ENCODE measurements around the gene DCLK3. TPM values are rescaled to one million over a fixed set of nuclear protein-coding genes. Genes with fewer than 3 reads are reported as not detected.
A peak's percentile ranks its signal among the peaks of the same experiment; 100 is the strongest.

DCLK3 gene
- total RNA-seq, 1 donor from 2014 or later: 0.51 TPM

GRCh38 chr3:36709826-36710365 lies 54.5 kb downstream of the DCLK3 start:
- no peak overlapping the region for H3K4me2 ChIP-seq
- Mint-ChIP-seq H3K36me3 (no peaks in the 10 kb centered on the region), H3K9me3 (no peaks in the 10 kb centered on the region), H3K4me3 (no peak overlapping the region), H3K27me3 (ENCODE audit: insufficient read depth, low read depth) (peaks cover 8% of the 10 kb centered on the region), H3K4me1 (peaks cover 11% of the 10 kb centered on the region), H3K27ac (peak overlapping the region; percentile 15)
- H3K9ac ChIP-seq: no peak overlapping the region
- H3K9me3 ChIP-seq (ENCODE audit: low read depth): no peaks in the 10 kb centered on the region
- no peak overlapping the region for H3K27ac ChIP-seq
- no peaks in the 10 kb centered on the region for H3F3A ChIP-seq (ENCODE audit: low read depth)
- no peak for DNase-seq (ENCODE audit: low spot score)
- no peak overlapping the region for H3K4me3 ChIP-seq
- no peaks in the 10 kb centered on the region for H4K20me1 ChIP-seq (ENCODE audit: low read depth)
- H2AFZ ChIP-seq (replicated peaks): no peak overlapping the region
- TF ChIP-seq, protein P1, sequence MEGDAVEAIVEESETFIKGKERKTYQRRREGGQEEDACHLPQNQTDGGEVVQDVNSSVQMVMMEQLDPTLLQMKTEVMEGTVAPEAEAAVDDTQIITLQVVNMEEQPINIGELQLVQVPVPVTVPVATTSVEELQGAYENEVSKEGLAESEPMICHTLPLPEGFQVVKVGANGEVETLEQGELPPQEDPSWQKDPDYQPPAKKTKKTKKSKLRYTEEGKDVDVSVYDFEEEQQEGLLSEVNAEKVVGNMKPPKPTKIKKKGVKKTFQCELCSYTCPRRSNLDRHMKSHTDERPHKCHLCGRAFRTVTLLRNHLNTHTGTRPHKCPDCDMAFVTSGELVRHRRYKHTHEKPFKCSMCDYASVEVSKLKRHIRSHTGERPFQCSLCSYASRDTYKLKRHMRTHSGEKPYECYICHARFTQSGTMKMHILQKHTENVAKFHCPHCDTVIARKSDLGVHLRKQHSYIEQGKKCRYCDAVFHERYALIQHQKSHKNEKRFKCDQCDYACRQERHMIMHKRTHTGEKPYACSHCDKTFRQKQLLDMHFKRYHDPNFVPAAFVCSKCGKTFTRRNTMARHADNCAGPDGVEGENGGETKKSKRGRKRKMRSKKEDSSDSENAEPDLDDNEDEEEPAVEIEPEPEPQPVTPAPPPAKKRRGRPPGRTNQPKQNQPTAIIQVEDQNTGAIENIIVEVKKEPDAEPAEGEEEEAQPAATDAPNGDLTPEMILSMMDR (IDR thresholded peaks at IDR 0.05): no peak
- TF ChIP-seq EZH2phosphoT487 (IDR thresholded peaks at IDR 0.05) (no peak), EZH2 (IDR thresholded peaks at IDR 0.05) (no peak)
- no peaks in the 10 kb centered on the region for H3K36me3 ChIP-seq
- no peaks in the 10 kb centered on the region for H3K79me2 ChIP-seq (ENCODE audit: low read depth)
- no peaks in the 10 kb centered on the region for H3K27me3 ChIP-seq
- no peaks in the 10 kb centered on the region for H3K4me1 ChIP-seq

DNA sequence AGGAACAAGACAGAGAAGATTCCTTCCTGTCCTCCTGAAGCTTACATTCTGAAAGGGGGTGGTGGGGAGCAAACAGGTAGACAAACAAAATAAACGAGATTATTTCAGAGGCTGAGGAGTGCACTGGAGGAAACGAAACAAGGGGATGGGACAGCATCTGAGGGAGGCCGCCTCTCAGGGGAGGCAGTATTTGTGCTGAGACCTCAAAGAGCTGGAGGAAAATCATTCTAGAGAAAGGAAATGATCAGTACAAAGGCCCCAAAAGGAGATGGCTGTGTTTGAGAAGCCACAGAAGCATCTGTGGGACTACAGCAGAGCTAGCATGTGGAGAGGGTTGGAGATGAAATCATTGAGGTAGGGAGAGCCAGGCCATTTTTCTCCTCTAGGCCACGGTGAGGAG lies 55.1 kb downstream of the DCLK3 start:
- H3K9ac ChIP-seq: no peak overlapping the region
- H3K36me3 ChIP-seq: no peaks in the 10 kb centered on the region
- H3K27ac Mint-ChIP-seq: no peak overlapping the region
- no peaks in the 10 kb centered on the region for H3K79me2 ChIP-seq (ENCODE audit: low read depth)
- H3K27me3 ChIP-seq: no peaks in the 10 kb centered on the region
- no peaks in the 10 kb centered on the region for H3K9me3 Mint-ChIP-seq
- H3K4me3 Mint-ChIP-seq: no peak overlapping the region
- H3K4me2 ChIP-seq: no peak overlapping the region
- H2AFZ ChIP-seq (replicated peaks): no peak overlapping the region
- no peaks in the 10 kb centered on the region for H3K36me3 Mint-ChIP-seq
- H3K4me3 ChIP-seq: no peak overlapping the region
- no peaks in the 10 kb centered on the region for H3K9me3 ChIP-seq (ENCODE audit: low read depth)
- DNase-seq (ENCODE audit: low spot score): no peak
- peaks cover 11% of the 10 kb centered on the region for H3K4me1 Mint-ChIP-seq
- no peaks in the 10 kb centered on the region for H4K20me1 ChIP-seq (ENCODE audit: low read depth)
- H3K27me3 Mint-ChIP-seq (ENCODE audit: insufficient read depth, low read depth): peaks cover 8% of the 10 kb centered on the region
- no peaks in the 10 kb centered on the region for H3K4me1 ChIP-seq
- H3F3A ChIP-seq (ENCODE audit: low read depth): no peaks in the 10 kb centered on the region
- H3K27ac ChIP-seq: no peak overlapping the region
- TF ChIP-seq, protein P1 (IDR thresholded peaks at IDR 0.05): no peak
- TF ChIP-seq EZH2 (IDR thresholded peaks at IDR 0.05) (no peak), EZH2phosphoT487 (IDR thresholded peaks at IDR 0.05) (no peak)

DNA sequence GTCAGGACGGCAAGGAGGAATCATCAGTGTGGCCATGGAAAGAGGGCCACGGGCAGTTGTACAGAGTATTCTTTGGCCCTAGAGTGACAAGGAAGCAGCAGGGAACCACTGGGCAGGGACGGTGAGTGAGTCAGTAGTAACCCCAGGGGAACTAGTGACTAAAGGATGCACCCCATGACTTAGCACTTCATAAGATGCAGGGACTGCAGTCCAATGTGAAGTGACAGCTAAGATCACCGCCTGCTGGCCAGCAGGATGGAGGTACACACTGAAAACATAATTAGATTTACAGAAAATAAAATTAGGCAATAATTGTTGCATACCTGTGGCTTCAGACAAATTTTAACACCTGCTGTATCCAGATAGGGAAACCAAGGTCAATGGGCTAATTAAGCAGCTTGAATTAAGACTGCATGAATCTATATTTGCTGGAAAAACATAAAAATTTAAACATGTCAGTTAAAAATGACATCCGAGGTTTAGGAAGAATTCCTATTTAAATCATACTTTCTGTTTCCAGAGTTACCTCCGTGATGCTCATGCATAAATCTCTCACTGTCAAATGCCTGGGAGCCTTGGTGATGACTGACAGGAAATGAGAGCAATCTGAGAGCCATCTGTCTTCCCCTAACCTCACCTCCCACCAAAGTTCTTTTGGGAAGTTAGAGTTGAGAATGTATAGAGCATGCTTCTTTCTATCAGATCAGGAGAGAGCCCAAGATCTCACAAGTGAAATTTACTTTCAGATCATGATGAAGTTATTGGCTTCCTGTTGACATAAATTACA lies 56.5 kb downstream of the DCLK3 start:
- Mint-ChIP-seq H3K4me3 (no peak overlapping the region), H3K27me3 (ENCODE audit: insufficient read depth, low read depth) (peaks cover 12% of the 10 kb centered on the region), H3K27ac (no peak overlapping the region), H3K4me1 (peaks cover 11% of the 10 kb centered on the region), H3K9me3 (no peaks in the 10 kb centered on the region), H3K36me3 (no peaks in the 10 kb centered on the region)
- H2AFZ ChIP-seq (replicated peaks): no peak overlapping the region
- no peak for DNase-seq (ENCODE audit: low spot score)
- no peaks in the 10 kb centered on the region for H3F3A ChIP-seq (ENCODE audit: low read depth)
- no peaks in the 10 kb centered on the region for H4K20me1 ChIP-seq (ENCODE audit: low read depth)
- no peak overlapping the region for H3K9ac ChIP-seq
- no peaks in the 10 kb centered on the region for H3K79me2 ChIP-seq (ENCODE audit: low read depth)
- no peak overlapping the region for H3K4me3 ChIP-seq
- H3K4me2 ChIP-seq: no peak overlapping the region
- no peaks in the 10 kb centered on the region for H3K36me3 ChIP-seq
- H3K9me3 ChIP-seq (ENCODE audit: low read depth): no peaks in the 10 kb centered on the region
- no peaks in the 10 kb centered on the region for H3K4me1 ChIP-seq
- H3K27me3 ChIP-seq: no peaks in the 10 kb centered on the region
- no peak overlapping the region for H3K27ac ChIP-seq
- TF ChIP-seq, protein P1 (IDR thresholded peaks at IDR 0.05): peak; percentile 34
- TF ChIP-seq EZH2phosphoT487 (IDR thresholded peaks at IDR 0.05): no peak
